OCI-LY1 (cell line): ENCODE measurements around the gene DCC.

Experiments used
- H2AFZ ChIP-seq: fragments of 200-600 bp; sonication (generic), shearing (Covaris generic); 2 replicates; pipeline ENCODE4 v1.6.0; 2014; ENCODE audit warnings: antibody characterized with exemption, mild to moderate bottlenecking, low read length
- H3F3A ChIP-seq: fragments of 200-600 bp; sonication (generic), shearing (Covaris generic); 2 replicates; pipeline ENCODE4 v1.6.0; 2014; ENCODE audit warnings: mild to moderate bottlenecking, antibody characterized with exemption, low read length, moderate library complexity; ENCODE audit not compliant: insufficient read depth
- H3K27ac ChIP-seq: fragments of 200-600 bp; sonication (generic); 2 replicates; pipeline ENCODE4 v1.5.1; 2014; ENCODE audit warnings: low read length, mixed run types, mild to moderate bottlenecking, low read depth; ENCODE audit not compliant: poor library complexity, severe bottlenecking
- H3K27me3 ChIP-seq: fragments of 200-600 bp; sonication (generic); 2 replicates; pipeline ENCODE4 v1.6.0; 2014; ENCODE audit warnings: antibody characterized with exemption, mild to moderate bottlenecking, low read length, moderate library complexity; ENCODE audit not compliant: insufficient read depth
- H3K36me3 ChIP-seq: fragments of 200-600 bp; sonication (generic); 2 replicates; pipeline ENCODE4 v1.6.1; 2014; ENCODE audit warnings: mild to moderate bottlenecking, antibody characterized with exemption, low read length, moderate library complexity, mixed read lengths; ENCODE audit not compliant: insufficient read depth
- H3K4me1 ChIP-seq: fragments of 200-600 bp; sonication (generic); 2 replicates; pipeline ENCODE4 v1.5.1; 2014; ENCODE audit warnings: mild to moderate bottlenecking, low read length, moderate library complexity; ENCODE audit not compliant: insufficient read depth, severe bottlenecking
- H3K4me2 ChIP-seq: fragments of 200-600 bp; sonication (generic), shearing (Covaris generic); 2 replicates; pipeline ENCODE4 v1.6.1; 2014; ENCODE audit warnings: low read length
- H3K4me3 ChIP-seq: fragments of 200-600 bp; sonication (generic); 2 replicates; pipeline ENCODE4 v1.5.1; 2014; ENCODE audit warnings: low read length, low read depth, mild to moderate bottlenecking, mixed read lengths; ENCODE audit not compliant: poor library complexity, severe bottlenecking
- H3K79me2 ChIP-seq: fragments of 200-600 bp; shearing (Covaris generic); 2 replicates; pipeline ENCODE4 v1.6.1; 2016; ENCODE audit warnings: mixed run types, low read length, mixed read lengths; ENCODE audit not compliant: insufficient read depth
- H3K9ac ChIP-seq: fragments of 200-600 bp; sonication (generic), shearing (Covaris generic); 2 replicates; pipeline ENCODE4 v1.6.1; 2014; ENCODE audit warnings: mild to moderate bottlenecking, low read length, mixed read lengths
- H3K9me2 ChIP-seq: fragments of 200-600 bp; sonication (generic), shearing (Covaris generic); 2 replicates; pipeline ENCODE4 v1.6.1; 2014; ENCODE audit warnings: low read depth, mild to moderate bottlenecking, low read length, mixed read lengths
- H3K9me3 ChIP-seq: fragments of 200-600 bp; shearing (Covaris generic); 2 replicates; pipeline ENCODE4 v1.6.1; 2014; ENCODE audit warnings: low read length, mixed read lengths
- H4K20me1 ChIP-seq: fragments of 200-600 bp; sonication (generic), shearing (Covaris generic); 2 replicates; pipeline ENCODE4 v1.6.0; 2016; ENCODE audit warnings: mild to moderate bottlenecking, low read length; ENCODE audit not compliant: insufficient read depth
- CTCF ChIP-seq: fragments of 200-600 bp; sonication (generic), shearing (Covaris generic); IDR thresholded peaks from 2 replicates; pipeline ENCODE4 v1.5.1; 2017; ENCODE audit warnings: mild to moderate bottlenecking, antibody characterized with exemption, low read length, moderate library complexity, mixed read lengths
- EZH2 ChIP-seq: fragments of 200-600 bp; sonication (generic), shearing (Covaris generic); IDR thresholded peaks from 2 replicates; pipeline ENCODE4 v1.8.0; 2017; ENCODE audit warnings: borderline replicate concordance, mixed run types, mild to moderate bottlenecking, antibody characterized with exemption, low read length, moderate library complexity, mixed read lengths

The DCC gene

GRCh38 chr18:52829876-52830405 is 489.9 kb downstream of the DCC start:
- H3K27me3 ChIP-seq: no peaks in the 10 kb centered on the region
- TF ChIP-seq CTCF (no peak), EZH2 (no peak)

GRCh38 chr18:52844323-52844722 is 504.3 kb downstream of the DCC start:
- Histone ChIP-seq H3K9me2 (no peaks in the 10 kb centered on the region), H3K9me3 (no peaks in the 10 kb centered on the region), H3K4me1 (no peaks in the 10 kb centered on the region), H3K9ac (no peak overlapping the region), H3F3A (no peaks in the 10 kb centered on the region), H4K20me1 (no peaks in the 10 kb centered on the region), H3K4me2 (no peak overlapping the region), H3K4me3 (no peak overlapping the region), H3K27me3 (no peaks in the 10 kb centered on the region), H3K79me2 (no peaks in the 10 kb centered on the region), H2AFZ (no peak overlapping the region), H3K27ac (no peak overlapping the region), H3K36me3 (no peaks in the 10 kb centered on the region)
- no peak for TF ChIP-seq CTCF
- no peak for TF ChIP-seq EZH2

More at GRCh38 chr18:52829876-52830405, 489.9 kb downstream of the DCC start:
- H4K20me1 ChIP-seq: no peaks in the 10 kb centered on the region
- H3K27ac ChIP-seq: no peak overlapping the region
- H3K36me3 ChIP-seq: no peaks in the 10 kb centered on the region
- no peak overlapping the region for H3K4me3 ChIP-seq
- no peak overlapping the region for H2AFZ ChIP-seq
- no peak overlapping the region for H3K9ac ChIP-seq
- H3F3A ChIP-seq: no peaks in the 10 kb centered on the region
- H3K79me2 ChIP-seq: no peaks in the 10 kb centered on the region
- no peaks in the 10 kb centered on the region for H3K9me2 ChIP-seq
- H3K4me1 ChIP-seq: no peaks in the 10 kb centered on the region
- H3K4me2 ChIP-seq: no peak overlapping the region
- H3K9me3 ChIP-seq: no peaks in the 10 kb centered on the region

- Histone ChIP-seq H3K36me3 (no peaks in the 10 kb centered on the region), H3K79me2 (no peaks in the 10 kb centered on the region), H3K9ac (no peak overlapping the region), H4K20me1 (no peaks in the 10 kb centered on the region), H3K4me1 (no peaks in the 10 kb centered on the region), H3K4me2 (no peak overlapping the region), H2AFZ (no peak overlapping the region), H3K9me2 (no peaks in the 10 kb centered on the region), H3F3A (no peaks in the 10 kb centered on the region), H3K27me3 (no peaks in the 10 kb centered on the region), H3K4me3 (no peak overlapping the region), H3K9me3 (no peaks in the 10 kb centered on the region), H3K27ac (no peak overlapping the region)
- TF ChIP-seq EZH2 (no peak), CTCF (no peak)
These were observed 505.0 kb downstream of the DCC start for GRCh38 chr18:52845036-52845435.
